GM18868 (cell line): ENCODE results near the gene SHISA6.

Experiments used
- ATAC-seq: cut with Tn5 transposase; IDR thresholded peaks from one replicate; pipeline ENCODE4 v1.9.1; 2021; ENCODE audit warnings: mild to moderate bottlenecking, moderate library complexity; ENCODE audit not compliant: unreplicated experiment

SHISA6 gene

DNA sequence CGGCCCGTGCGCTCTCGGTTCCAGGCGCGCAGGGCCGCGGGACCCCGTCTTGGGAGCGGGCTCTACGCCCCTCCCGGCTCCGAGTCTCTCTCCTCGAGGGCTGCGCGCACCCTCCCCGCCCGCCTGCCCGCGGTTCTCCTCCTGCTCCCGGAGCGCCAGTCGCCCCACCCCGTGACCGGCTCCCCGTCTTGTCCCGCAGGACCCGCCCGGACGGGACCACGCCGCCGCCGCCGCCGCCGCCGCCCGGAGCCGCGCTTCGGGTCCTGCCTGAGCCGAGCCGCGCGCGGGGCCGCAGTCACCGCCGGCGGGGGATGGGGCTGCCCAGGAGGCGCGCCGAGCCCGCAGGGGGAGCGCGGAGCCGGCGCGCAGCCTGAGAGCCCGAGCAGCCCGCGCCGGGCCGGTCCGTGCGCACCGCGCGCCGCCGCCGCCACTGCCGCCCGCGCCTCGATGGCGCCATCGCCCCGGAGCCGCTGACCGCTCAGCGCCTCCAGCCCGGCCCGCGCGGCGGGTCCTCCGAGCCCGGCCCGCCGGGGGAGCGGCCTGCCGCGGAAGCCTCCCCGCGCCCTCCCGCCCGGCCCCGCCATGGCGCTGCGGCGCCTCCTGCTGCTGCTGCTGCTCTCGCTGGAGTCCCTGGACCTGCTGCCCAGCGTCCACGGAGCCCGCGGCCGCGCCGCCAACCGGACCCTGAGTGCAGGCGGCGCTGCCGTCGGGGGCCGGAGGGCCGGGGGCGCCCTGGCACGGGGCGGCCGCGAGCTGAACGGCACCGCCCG, at the start of gene SHISA6:
SHISA6 (plus strand) TSS at position 373 of the 770 bp plus-strand sequence.
- no peak for ATAC-seq

DNA sequence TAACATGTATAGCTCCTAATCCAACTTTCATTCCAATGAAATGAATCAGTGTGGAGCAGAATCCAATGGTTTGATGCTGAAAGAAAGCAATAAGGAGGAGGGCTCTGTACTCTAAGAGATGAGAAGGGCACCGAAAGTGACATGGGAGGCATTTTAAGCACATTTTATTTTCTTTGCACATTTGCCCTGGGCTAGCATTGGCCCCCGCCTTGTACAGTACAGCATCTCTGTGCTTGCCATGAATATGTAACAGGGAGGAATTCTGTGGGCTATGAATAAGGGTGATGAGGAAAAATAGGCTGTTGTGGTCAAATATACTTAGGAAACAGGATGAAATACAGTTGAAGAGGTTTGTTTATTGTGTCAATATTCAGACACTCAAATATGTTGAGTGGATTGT, 45.2 kb upstream of the SHISA6 start:
- no peak for ATAC-seq

GRCh38 chr17:11204991-11205390, 36.0 kb upstream of the SHISA6 start:
- ATAC-seq = no peak

- ATAC-seq = no peak
These were observed 35.4 kb upstream of the SHISA6 start for GRCh38 chr17:11205659-11206058.

GRCh38 chr17:11209906-11210305, 31.1 kb upstream of the SHISA6 start:
- no peak for ATAC-seq

DNA sequence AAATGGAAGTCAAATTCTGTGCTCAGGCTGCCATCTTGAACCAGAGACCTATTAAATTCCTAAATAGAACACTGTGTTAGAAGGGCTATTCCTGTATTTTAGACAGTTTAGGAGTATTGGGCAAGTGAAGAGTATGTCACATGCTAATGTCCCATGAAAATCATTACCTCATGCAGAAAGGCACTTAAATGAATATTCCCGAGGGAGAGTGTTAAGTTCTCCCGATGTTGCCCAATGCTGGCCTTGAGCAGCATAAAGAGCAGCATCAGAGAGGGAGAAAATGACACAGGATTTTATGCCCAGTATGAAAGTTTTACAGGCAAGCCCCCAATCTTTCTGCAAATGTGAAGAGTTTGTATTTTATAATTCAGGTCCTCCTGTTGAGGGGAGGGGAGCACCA, 28.2 kb upstream of the SHISA6 start:
- no peak for ATAC-seq

GRCh38 chr17:11216976-11217375, 24.0 kb upstream of the SHISA6 start:
- ATAC-seq = no peak

GRCh38 chr17:11221196-11221595, 19.8 kb upstream of the SHISA6 start:
- ATAC-seq = no peak

DNA sequence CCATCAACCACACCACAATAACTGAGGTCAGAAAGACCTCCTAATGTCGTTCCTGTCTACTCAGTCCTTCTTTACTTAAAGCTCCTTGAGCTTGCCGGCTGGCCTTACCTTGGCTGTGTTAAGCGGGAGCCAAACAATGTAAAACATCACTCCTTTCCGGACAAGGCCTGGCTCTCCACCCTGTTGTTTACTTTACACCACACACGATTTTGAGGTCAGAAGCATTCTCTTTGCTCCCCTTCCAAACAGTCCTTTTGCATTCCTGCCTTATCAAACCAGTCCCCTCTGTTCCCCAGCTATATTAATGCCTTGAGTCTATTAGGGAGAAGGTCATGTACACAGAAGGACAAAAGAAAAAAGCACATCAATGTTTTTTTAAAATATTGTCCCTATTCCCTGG, 19.3 kb upstream of the SHISA6 start:
- ATAC-seq = no peak

GRCh38 chr17:11238705-11239104, 2.3 kb upstream of the SHISA6 start:
- ATAC-seq = no peak

GRCh38 chr17:11239379-11239970, 1.5 kb upstream of the SHISA6 start:
- ATAC-seq = no peak

DNA sequence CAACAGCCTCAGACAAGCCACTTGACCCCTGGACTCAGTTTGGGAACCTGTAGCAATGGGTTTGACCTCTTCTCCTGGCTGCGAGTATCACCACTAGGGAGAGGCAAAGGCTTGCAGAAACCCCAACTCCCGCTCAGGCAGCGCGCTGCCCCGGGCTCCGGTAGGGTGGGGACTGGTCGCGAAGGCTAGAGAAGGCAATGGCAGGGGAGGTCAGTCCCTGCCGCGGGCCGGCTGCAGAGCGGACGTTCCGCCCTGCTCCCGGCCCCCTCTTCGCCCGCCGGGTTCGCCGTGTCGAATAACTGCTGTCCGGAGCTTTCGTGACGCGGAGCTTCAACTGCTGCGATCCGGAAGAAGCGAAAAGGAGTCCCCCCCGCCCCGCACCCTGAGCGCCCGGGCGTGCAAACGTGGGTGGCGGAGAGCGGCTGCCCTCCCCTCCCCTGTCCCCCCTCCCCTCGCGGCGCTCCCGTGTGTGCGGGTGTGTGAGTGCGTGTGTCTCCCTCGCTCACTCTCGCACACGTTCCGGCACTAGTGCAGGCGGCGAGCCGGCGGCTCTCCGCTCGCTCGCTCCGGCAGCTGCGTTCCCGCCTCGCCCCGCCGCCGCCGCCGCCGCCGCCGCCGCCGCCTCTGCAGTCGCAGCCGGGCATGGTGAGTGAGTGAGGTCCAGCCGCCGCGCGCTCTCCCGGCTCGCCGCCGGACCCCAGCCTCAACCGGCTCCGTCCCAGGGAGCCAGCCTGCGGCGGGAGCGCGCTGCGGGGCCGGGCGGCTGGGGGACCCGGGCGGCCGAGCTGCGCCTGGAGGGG, 772 bp upstream of the SHISA6 start:
- no peak for ATAC-seq

- ATAC-seq = no peak
These were observed 706 bp downstream of the SHISA6 start for GRCh38 chr17:11241611-11242226.

DNA sequence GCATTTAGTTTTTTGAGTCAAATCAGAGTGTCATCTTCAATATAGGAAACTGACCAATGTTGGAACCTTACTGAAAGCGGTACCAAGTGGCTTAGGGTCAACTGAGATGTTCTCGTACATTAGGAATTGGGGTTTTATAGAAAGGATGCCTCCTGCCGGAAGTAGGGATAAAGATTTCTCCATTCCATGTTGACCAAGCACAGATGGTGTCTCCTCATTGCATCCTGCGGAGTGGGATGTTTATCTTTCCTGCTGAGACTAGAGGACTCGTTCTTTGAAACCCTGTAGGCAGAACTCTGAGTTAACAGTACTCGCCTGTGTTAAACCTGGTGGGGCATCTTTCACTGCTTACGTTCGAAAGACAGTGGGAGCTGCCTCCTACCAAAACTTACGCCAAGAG, 1.4 kb downstream of the SHISA6 start:
- no peak for ATAC-seq

DNA sequence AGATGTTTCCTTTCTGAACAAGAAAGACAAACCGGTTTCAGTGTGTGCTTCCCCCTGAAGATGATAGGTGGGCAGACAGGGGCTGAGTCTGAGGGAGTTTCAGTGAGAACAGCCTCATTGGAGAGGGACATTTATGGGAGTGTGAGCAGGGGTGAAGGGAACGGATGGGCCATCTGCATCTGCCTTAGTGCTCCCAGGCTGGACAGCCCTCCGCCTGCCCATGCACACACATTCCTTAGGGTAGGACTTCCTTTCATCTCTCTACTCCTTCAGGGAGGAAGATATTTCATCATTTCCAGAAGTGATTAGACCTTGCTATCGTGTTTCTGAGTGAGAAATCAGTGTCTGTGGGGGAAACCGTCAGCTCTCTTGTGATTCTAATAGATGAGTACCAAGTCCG, 3.8 kb downstream of the SHISA6 start:
- no peak for ATAC-seq

GRCh38 chr17:11245187-11245586, 4.2 kb downstream of the SHISA6 start:
- ATAC-seq = no peak

- ATAC-seq = no peak
These were observed 4.8 kb downstream of the SHISA6 start for GRCh38 chr17:11245791-11246190.

GRCh38 chr17:11250161-11250560, 9.1 kb downstream of the SHISA6 start:
- ATAC-seq = no peak

DNA sequence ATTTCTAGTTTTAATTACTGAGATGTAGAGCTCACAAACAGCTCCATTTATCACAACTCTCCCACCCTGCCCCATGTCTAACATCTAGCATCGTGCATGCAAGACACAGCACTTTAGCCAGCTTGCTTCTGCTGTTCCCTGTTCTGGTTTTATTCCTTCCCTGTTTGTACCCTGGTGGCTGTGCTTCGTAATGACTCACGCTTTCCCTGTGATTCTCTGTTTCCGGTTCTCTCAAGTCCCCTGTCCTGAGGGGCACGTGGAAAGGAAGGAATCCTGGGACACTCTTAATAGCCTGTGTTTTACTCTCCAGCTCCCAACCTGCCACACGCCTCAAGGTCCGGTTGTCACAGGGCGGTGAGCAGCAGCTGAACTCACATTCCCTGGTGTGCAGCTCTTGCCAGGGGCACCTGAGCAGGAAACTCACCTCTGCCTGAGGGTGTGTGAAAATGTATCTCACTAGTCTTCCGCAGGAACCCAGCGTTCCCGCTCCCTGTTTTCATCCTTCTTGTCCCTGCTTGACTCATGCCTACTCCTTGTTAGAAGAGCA, 10.6 kb downstream of the SHISA6 start:
- ATAC-seq = no peak

DNA sequence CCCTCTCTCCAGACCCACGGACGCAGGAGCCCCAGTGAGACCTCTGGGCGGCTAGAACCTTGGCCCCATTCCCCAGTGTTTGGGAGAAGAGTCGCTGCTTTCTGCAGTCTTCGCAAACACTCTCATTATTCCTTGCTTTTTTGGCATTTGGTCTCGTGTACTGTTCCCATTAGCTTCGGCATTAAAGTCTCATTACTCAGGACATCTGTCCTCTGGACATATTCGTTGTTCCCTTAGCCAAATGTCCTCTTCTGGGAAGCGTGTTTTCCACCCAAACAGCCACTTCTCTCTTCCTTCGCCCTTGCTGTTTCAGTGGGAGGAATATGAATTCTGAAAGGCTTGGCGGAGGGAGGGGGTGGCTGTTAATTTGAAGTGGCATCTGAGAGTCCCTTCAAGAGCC, 11.1 kb downstream of the SHISA6 start:
- ATAC-seq = no peak

DNA sequence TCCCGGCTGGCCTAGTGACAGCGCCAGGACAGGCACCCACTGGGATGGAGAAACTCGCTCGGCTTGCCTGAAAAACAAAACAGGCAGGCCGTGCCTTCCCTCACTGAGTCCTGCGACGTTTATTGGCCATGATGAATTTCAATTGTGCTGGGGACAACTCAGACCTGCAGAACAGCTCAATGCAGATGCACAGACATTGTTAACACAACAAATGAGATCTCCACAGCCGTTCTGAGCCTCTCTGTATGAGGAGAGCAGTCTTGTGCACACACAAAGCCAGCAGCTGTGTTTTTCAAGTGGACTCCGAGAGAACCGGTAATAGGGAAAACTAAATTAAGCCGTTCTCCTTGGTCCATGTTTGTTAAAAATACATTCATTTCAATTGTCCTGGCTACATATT, 15.9 kb downstream of the SHISA6 start:
- ATAC-seq = no peak
